Skeletal muscle tissue (tissue), 4 donors: ENCODE results near the gene ALDH1A1. TPM values are rescaled to one million over a fixed set of nuclear protein-coding genes. Genes with fewer than 3 reads are reported as not detected.

Experiments
- H3K27ac ChIP-seq: one replicate; pipeline ENCODE4 v1.7.0; 2013; ENCODE audit warnings: mild to moderate bottlenecking, low read depth, low read length, inconsistent platforms
- H3K27me3 ChIP-seq, 3 donors: one replicate each; pipeline ENCODE4 v1.7.0; 2013; ENCODE audit warnings: low read length in 3 of 3; ENCODE audit not compliant: control insufficient read depth in 3 of 3, insufficient read depth in 3 of 3
- H3K36me3 ChIP-seq, 3 donors: one replicate each; pipeline ENCODE4 v1.7.0; 2013; ENCODE audit warnings: low read length in 3 of 3; ENCODE audit not compliant: control insufficient read depth in 3 of 3, insufficient read depth in 3 of 3
- H3K4me1 ChIP-seq, 3 donors: one replicate each; pipeline ENCODE4 v1.7.0; 2013; ENCODE audit warnings: low read length in 3 of 3, mild to moderate bottlenecking in 3 of 3; ENCODE audit not compliant: control insufficient read depth in 3 of 3, insufficient read depth in 3 of 3
- H3K4me3 ChIP-seq, 3 donors: one replicate each; pipeline ENCODE4 v1.7.0; 2013; ENCODE audit warnings: low read length in 3 of 3
- H3K9ac ChIP-seq, 3 donors: one replicate each; pipeline ENCODE4 v1.7.0; 2013; ENCODE audit warnings: low read length in 3 of 3, mild to moderate bottlenecking in 3 of 3, moderate library complexity in 2 of 3, low read depth in 1 of 3
- H3K9me3 ChIP-seq, 3 donors: one replicate each; pipeline ENCODE4 v1.7.0; 2013; ENCODE audit warnings: low read length in 3 of 3; ENCODE audit not compliant: control insufficient read depth in 3 of 3
- total RNA-seq: library from RNA; depleted of rRNA; stranded (reverse); fragments of >200 nt; gene quantifications from one replicate; pipeline ENCODE4 v1.2.3, GENCODE V29; 2014
- donor health status: Osteomylitis.

The ALDH1A1 gene
- total RNA-seq, 1 donor from 2014 or later, result 52.7 TPM

GRCh38 chr9:72955126-72955455 is 2.2 kb upstream of the ALDH1A1 start:
- Histone ChIP-seq H3K9me3 (peaks cover 0 to 3% (median 0%) of the 10 kb centered on the region in 3 donors), H3K4me1 (peaks cover 0 to 2% (median 0%) of the 10 kb centered on the region in 3 donors), H3K9ac (no peak overlapping the region), H3K4me3 (no peak overlapping the region), H3K36me3 (no peaks in the 10 kb centered on the region), H3K27me3 (no peaks in the 10 kb centered on the region), H3K27ac (peak overlapping the region; percentile 9)

GRCh38 chr9:72954431-72955125 is 1.7 kb upstream of the ALDH1A1 start:
- Histone ChIP-seq H3K9me3 (peaks cover 0 to 3% (median 0%) of the 10 kb centered on the region in 3 donors), H3K36me3 (no peaks in the 10 kb centered on the region), H3K27me3 (no peaks in the 10 kb centered on the region), H3K4me3 (no peak overlapping the region), H3K4me1 (peaks cover 0 to 5% (median 0%) of the 10 kb centered on the region in 3 donors), H3K9ac (no peak overlapping the region), H3K27ac (peak overlapping the region; percentile 9)

GRCh38 chr9:72952381-72952690 is 517 bp downstream of the ALDH1A1 start:
- H3K27me3 ChIP-seq, result no peaks in the 10 kb centered on the region
- no peaks in the 10 kb centered on the region for H3K36me3 ChIP-seq
- H3K9me3 ChIP-seq, result no peaks in the 10 kb centered on the region
- peak overlapping the region; percentile 54 to 81 (median 68) for H3K4me3 ChIP-seq
- peaks cover 0 to 9% (median 5%) of the 10 kb centered on the region in 3 donors for H3K4me1 ChIP-seq
- H3K9ac ChIP-seq, result peak overlapping the region; percentile 34 to 73 (median 36)
- H3K27ac ChIP-seq, result peak overlapping the region; percentile 11

GRCh38 chr9:72951520-72952380 is 1.1 kb downstream of the ALDH1A1 start:
- H3K36me3 ChIP-seq, result no peaks in the 10 kb centered on the region
- H3K27me3 ChIP-seq, result no peaks in the 10 kb centered on the region
- peak overlapping the region; percentile 11 for H3K27ac ChIP-seq
- H3K9ac ChIP-seq, result peak overlapping the region; percentile 34 to 73 (median 36)
- peak overlapping the region; percentile 54 to 81 (median 68) for H3K4me3 ChIP-seq
- H3K9me3 ChIP-seq, result no peaks in the 10 kb centered on the region
- H3K4me1 ChIP-seq, result peaks cover 0 to 9% (median 5%) of the 10 kb centered on the region in 3 donors

- Histone ChIP-seq H3K9me3 (no peaks in the 10 kb centered on the region), H3K27ac (peak overlapping the region; percentile 17), H3K27me3 (no peaks in the 10 kb centered on the region), H3K9ac (peak overlapping the region; percentile 27 to 73 (median 46)), H3K4me3 (peak overlapping the region; percentile 54 to 81 (median 68)), H3K36me3 (no peaks in the 10 kb centered on the region), H3K4me1 (peaks cover 0 to 11% (median 5%) of the 10 kb centered on the region in 3 donors)
These were observed 1.9 kb downstream of the ALDH1A1 start for GRCh38 chr9:72950875-72951442.

GRCh38 chr9:72949918-72950325 is 2.9 kb downstream of the ALDH1A1 start:
- no peaks in the 10 kb centered on the region for H3K36me3 ChIP-seq
- peaks cover 0 to 11% (median 5%) of the 10 kb centered on the region in 3 donors for H3K4me1 ChIP-seq
- H3K9me3 ChIP-seq, result no peaks in the 10 kb centered on the region
- no peaks in the 10 kb centered on the region for H3K27me3 ChIP-seq
- no peak overlapping the region for H3K27ac ChIP-seq
- peak overlapping the region; percentile 12 to 81 (median 52) for H3K4me3 ChIP-seq
- H3K9ac ChIP-seq, result peak overlapping the region in 2 of 3 donors; percentile 40

- Histone ChIP-seq H3K4me1 (peaks cover 0 to 11% (median 5%) of the 10 kb centered on the region in 3 donors), H3K9ac (peak overlapping the region in 1 of 3 donors; percentile 51), H3K27ac (peak overlapping the region; percentile 0), H3K4me3 (peak overlapping the region; percentile 2 to 30 (median 20)), H3K36me3 (no peaks in the 10 kb centered on the region), H3K27me3 (no peaks in the 10 kb centered on the region), H3K9me3 (no peaks in the 10 kb centered on the region)
These were observed 3.6 kb downstream of the ALDH1A1 start for GRCh38 chr9:72949244-72949582.

- peaks cover 0 to 9% (median 5%) of the 10 kb centered on the region in 3 donors for H3K4me1 ChIP-seq
- no peaks in the 10 kb centered on the region for H3K27me3 ChIP-seq
- no peaks in the 10 kb centered on the region for H3K36me3 ChIP-seq
- H3K27ac ChIP-seq, result peak overlapping the region; percentile 0
- peak overlapping the region in 1 of 3 donors; percentile 51 for H3K9ac ChIP-seq
- H3K9me3 ChIP-seq, result no peaks in the 10 kb centered on the region
- H3K4me3 ChIP-seq, result peak overlapping the region in 2 of 3 donors; percentile 2 to 20
These were observed 4.1 kb downstream of the ALDH1A1 start for GRCh38 chr9:72948575-72949243.

GRCh38 chr9:72947984-72948465 is 4.8 kb downstream of the ALDH1A1 start:
- H3K4me1 ChIP-seq, result peaks cover 0 to 9% (median 5%) of the 10 kb centered on the region in 3 donors
- peak overlapping the region in 1 of 3 donors; percentile 0 for H3K4me3 ChIP-seq
- H3K27ac ChIP-seq, result no peak overlapping the region
- no peaks in the 10 kb centered on the region for H3K27me3 ChIP-seq
- H3K36me3 ChIP-seq, result no peaks in the 10 kb centered on the region
- no peak overlapping the region for H3K9ac ChIP-seq
- H3K9me3 ChIP-seq, result no peaks in the 10 kb centered on the region
